ENCODE results near the gene GRPEL2. TPM values are rescaled to one million over a fixed set of nuclear protein-coding genes. Genes with fewer than 3 reads are reported as not detected.

The GRPEL2 gene
- total and polyA plus RNA-seq, 2 experiments from 2014 or later = 20.2 to 62.2 TPM

GRCh38 chr5:149324641-149325040 lies 20.7 kb upstream of the GRPEL2 start (continued):
- no peak for TF ChIP-seq JUNB (IDR thresholded peaks at IDR 0.05; ENCODE audit: unreplicated experiment)
- no peak for TF ChIP-seq ZNF114 (CRISPR knock-in tag; IDR thresholded peaks at IDR 0.05)
- TF ChIP-seq EZH2 (IDR thresholded peaks at IDR 0.05; ENCODE audit: low read depth, unreplicated experiment) = no peak
- no peak for TF ChIP-seq EZH2phosphoT487 (IDR thresholded peaks at IDR 0.05; ENCODE audit: unreplicated experiment)
- no peak for TF ChIP-seq STAT1 (IDR thresholded peaks at IDR 0.05; ENCODE audit: unreplicated experiment)

GRCh38 chr5:149325166-149325735 lies 20.0 kb upstream of the GRPEL2 start:
- Mint-ChIP-seq H3K9me3 (no peaks in the 10 kb centered on the region), H3K36me3 (ENCODE audit: low read depth) (no peaks in the 10 kb centered on the region), H3K27me3 (ENCODE audit: insufficient read depth, low read depth, poor library complexity) (no peaks in the 10 kb centered on the region), H3K4me1 (peaks cover 8% of the 10 kb centered on the region), H3K27ac (no peak overlapping the region), H3K4me3 (no peak overlapping the region)
- Histone ChIP-seq H3K27me3 (ENCODE audit: insufficient read depth) (no peaks in the 10 kb centered on the region), H3K9me2 (ENCODE audit: insufficient read depth) (no peaks in the 10 kb centered on the region), H3K27ac (ENCODE audit: low read depth) (no peak overlapping the region), H4K20me1 (replicated peaks; ENCODE audit: insufficient read depth) (no peaks in the 10 kb centered on the region), H3K4me3 (no peak overlapping the region), H3K4me1 (ENCODE audit: insufficient read depth) (no peaks in the 10 kb centered on the region), H3K36me3 (ENCODE audit: insufficient read depth) (no peaks in the 10 kb centered on the region), H2AFZ (no peak overlapping the region), H3F3A (replicated peaks; ENCODE audit: low read depth) (no peaks in the 10 kb centered on the region), H3K4me2 (no peak overlapping the region), H3K79me2 (replicated peaks; ENCODE audit: insufficient read depth) (no peaks in the 10 kb centered on the region)
- DNase-seq (ENCODE audit: low spot score) = no peak
- TF ChIP-seq EZH2phosphoT487 (IDR thresholded peaks at IDR 0.05; ENCODE audit: unreplicated experiment) (no peak), ZNF462 (CRISPR knock-in tag; IDR thresholded peaks at IDR 0.05) (no peak)
- ATAC-seq = no peak
